DND-41 (cell line): Measurements from ENCODE around the gene DYSF.

Source experiments
- CTCF ChIP-seq: IDR thresholded peaks from 2 replicates; pipeline ENCODE4 v1.5.1; 2012; ENCODE audit warnings: borderline replicate concordance, low read length, moderate library complexity, mild to moderate bottlenecking; ENCODE audit not compliant: poor library complexity, severe bottlenecking; ENCODE audit errors: extremely low read depth
- EZH2 ChIP-seq: IDR thresholded peaks from 3 replicates; pipeline ENCODE4 v1.6.1; 2012; ENCODE audit warnings: borderline replicate concordance, low read depth, mild to moderate bottlenecking, moderate library complexity, low read length, inconsistent platforms; ENCODE audit not compliant: severe bottlenecking

- TF ChIP-seq CTCF (no peak), EZH2 (no peak)
These were observed 40.7 kb downstream of the DYSF start for GRCh38 chr2:71494091-71494490.
